Measurements from ENCODE around the gene NR1I3. TPM values are rescaled to one million over a fixed set of nuclear protein-coding genes. Genes with fewer than 3 reads are reported as not detected.
A peak's percentile ranks its signal among the peaks of the same experiment; 100 is the strongest.

Gene NR1I3
- total and polyA plus RNA-seq, 2 of the 13 experiments (the other 11 are each of a cell fraction or from before 2014, with no cell fraction given), result 0.62 to 0.95 TPM

- TF ChIP-seq ARID5B (CRISPR knock-in tag; IDR thresholded peaks at IDR 0.05) (peak; percentile 45; the same call in 1 of the 2 replicates), ETV5 (CRISPR knock-in tag; IDR thresholded peaks at IDR 0.05; ENCODE audit: borderline replicate concordance) (peak; percentile 88), SIN3B (IDR thresholded peaks at IDR 0.05; ENCODE audit: low read length) (peak; percentile 57), MXD3 (CRISPR knock-in tag; IDR thresholded peaks at IDR 0.05) (peak; percentile 55; the same call in 1 of the 2 replicates), ZNF556 (CRISPR knock-in tag; IDR thresholded peaks at IDR 0.05; ENCODE audit: borderline replicate concordance) (0 out of 2 replicates have a peak, but pooled peaks have one; percentile 62)
Observed at GRCh38 chr1:161201836-161202712, 35.9 kb downstream of the NR1I3 start, which contains the start of gene NDUFS2 (continued).
